HG02943 (cell line): Measurements from ENCODE around the gene GALNT13.
"Not testable (repeated sequence)": the region's sequence is repeated elsewhere in the genome, so short reads cannot be mapped to it uniquely, and the experiment has no call there.

Source experiments
- ATAC-seq: cut with Tn5 transposase; IDR thresholded peaks from one replicate; pipeline ENCODE4 v1.9.1; 2021; ENCODE audit warnings: mild to moderate bottlenecking, low read depth, moderate library complexity; ENCODE audit not compliant: unreplicated experiment

Gene GALNT13

GRCh38 chr2:154459286-154459685 is 587.6 kb downstream of the GALNT13 start:
- ATAC-seq: no peak

- no peak for ATAC-seq
These were observed 590.9 kb downstream of the GALNT13 start for GRCh38 chr2:154462634-154463033.

- no peak for ATAC-seq
These were observed 594.5 kb downstream of the GALNT13 start for GRCh38 chr2:154466226-154466625.

- no peak for ATAC-seq
These were observed 598.7 kb downstream of the GALNT13 start for GRCh38 chr2:154470376-154470775.

GRCh38 chr2:154471492-154471891 is 599.8 kb downstream of the GALNT13 start:
- ATAC-seq: not testable (repeated sequence)

- no peak for ATAC-seq
These were observed 605.6 kb downstream of the GALNT13 start for GRCh38 chr2:154477319-154477718.

GRCh38 chr2:154480521-154480920 is 608.8 kb downstream of the GALNT13 start:
- ATAC-seq: no peak

- no peak for ATAC-seq
These were observed 609.6 kb downstream of the GALNT13 start for GRCh38 chr2:154481336-154481735.

GRCh38 chr2:154484338-154485099 is 612.8 kb downstream of the GALNT13 start:
- ATAC-seq: no peak

GRCh38 chr2:154488801-154489200 is 617.1 kb downstream of the GALNT13 start:
- no peak for ATAC-seq

- ATAC-seq: no peak
These were observed 617.6 kb downstream of the GALNT13 start for GRCh38 chr2:154489266-154489858.

- no peak for ATAC-seq
These were observed 618.8 kb downstream of the GALNT13 start for GRCh38 chr2:154490530-154490929.

- peak; percentile 62 for ATAC-seq
These were observed 623.7 kb downstream of the GALNT13 start for GRCh38 chr2:154495455-154495868.

GRCh38 chr2:154497019-154497418 is 625.3 kb downstream of the GALNT13 start:
- no peak for ATAC-seq
